Measurements from ENCODE around the gene XKRX. TPM values are rescaled to one million over a fixed set of nuclear protein-coding genes. Genes with fewer than 3 reads are reported as not detected.

The XKRX gene
- polyA plus RNA-seq, 1 of the 3 experiments (the other 2 are of a cell fraction): not detected

DNA sequence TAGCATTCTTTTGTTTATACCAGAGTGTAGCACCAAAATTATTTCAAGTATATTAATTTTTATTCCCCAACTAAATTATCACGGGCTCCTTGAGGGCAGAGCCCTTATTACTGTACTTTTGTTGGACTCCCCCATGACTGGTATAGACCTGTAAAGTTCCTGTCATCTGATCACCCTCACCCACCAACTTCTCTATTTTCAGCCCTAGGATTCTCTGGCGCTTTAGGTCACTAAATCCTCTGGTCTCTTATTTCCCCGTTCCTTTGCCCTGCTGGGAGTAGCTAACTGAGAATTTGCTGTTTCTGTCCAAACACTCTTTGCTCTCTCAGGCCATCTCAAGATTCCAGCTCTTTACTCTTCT, 3.2 kb upstream of the XKRX start:
- no peak for TF ChIP-seq EZH2phosphoT487 (IDR thresholded peaks at IDR 0.05; ENCODE audit: borderline replicate concordance, low read depth)
- TF ChIP-seq, protein P1, sequence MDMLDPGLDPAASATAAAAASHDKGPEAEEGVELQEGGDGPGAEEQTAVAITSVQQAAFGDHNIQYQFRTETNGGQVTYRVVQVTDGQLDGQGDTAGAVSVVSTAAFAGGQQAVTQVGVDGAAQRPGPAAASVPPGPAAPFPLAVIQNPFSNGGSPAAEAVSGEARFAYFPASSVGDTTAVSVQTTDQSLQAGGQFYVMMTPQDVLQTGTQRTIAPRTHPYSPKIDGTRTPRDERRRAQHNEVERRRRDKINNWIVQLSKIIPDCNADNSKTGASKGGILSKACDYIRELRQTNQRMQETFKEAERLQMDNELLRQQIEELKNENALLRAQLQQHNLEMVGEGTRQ (IDR thresholded peaks at IDR 0.05; ENCODE audit: borderline replicate concordance, low read depth, low read length): no peak
- no peak for TF ChIP-seq FOXJ3 (CRISPR knock-in tag; IDR thresholded peaks at IDR 0.05)
- no peak for TF ChIP-seq TEAD4 (IDR thresholded peaks at IDR 0.05; ENCODE audit: borderline replicate concordance, insufficient read depth)
- TF ChIP-seq JUND (IDR thresholded peaks at IDR 0.05): no peak
- no peak for TF ChIP-seq MEF2A (IDR thresholded peaks at IDR 0.05; ENCODE audit: borderline replicate concordance, low read depth)
- TF ChIP-seq, protein P2, sequence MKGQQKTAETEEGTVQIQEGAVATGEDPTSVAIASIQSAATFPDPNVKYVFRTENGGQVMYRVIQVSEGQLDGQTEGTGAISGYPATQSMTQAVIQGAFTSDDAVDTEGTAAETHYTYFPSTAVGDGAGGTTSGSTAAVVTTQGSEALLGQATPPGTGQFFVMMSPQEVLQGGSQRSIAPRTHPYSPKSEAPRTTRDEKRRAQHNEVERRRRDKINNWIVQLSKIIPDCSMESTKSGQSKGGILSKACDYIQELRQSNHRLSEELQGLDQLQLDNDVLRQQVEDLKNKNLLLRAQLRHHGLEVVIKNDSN (IDR thresholded peaks at IDR 0.05; ENCODE audit: borderline replicate concordance, low read depth): no peak
- TF ChIP-seq SIN3A (IDR thresholded peaks at IDR 0.05; ENCODE audit: borderline replicate concordance, low read depth, low read length): no peak
- no peak for TF ChIP-seq GABPA (IDR thresholded peaks at IDR 0.05; ENCODE audit: low read depth)
- TF ChIP-seq FOXM1 (IDR thresholded peaks at IDR 0.05; ENCODE audit: low read depth): no peak
- no peak for TF ChIP-seq TAF1 (IDR thresholded peaks at IDR 0.05; ENCODE audit: borderline replicate concordance, low read depth, low read length)
- TF ChIP-seq, protein P3, sequence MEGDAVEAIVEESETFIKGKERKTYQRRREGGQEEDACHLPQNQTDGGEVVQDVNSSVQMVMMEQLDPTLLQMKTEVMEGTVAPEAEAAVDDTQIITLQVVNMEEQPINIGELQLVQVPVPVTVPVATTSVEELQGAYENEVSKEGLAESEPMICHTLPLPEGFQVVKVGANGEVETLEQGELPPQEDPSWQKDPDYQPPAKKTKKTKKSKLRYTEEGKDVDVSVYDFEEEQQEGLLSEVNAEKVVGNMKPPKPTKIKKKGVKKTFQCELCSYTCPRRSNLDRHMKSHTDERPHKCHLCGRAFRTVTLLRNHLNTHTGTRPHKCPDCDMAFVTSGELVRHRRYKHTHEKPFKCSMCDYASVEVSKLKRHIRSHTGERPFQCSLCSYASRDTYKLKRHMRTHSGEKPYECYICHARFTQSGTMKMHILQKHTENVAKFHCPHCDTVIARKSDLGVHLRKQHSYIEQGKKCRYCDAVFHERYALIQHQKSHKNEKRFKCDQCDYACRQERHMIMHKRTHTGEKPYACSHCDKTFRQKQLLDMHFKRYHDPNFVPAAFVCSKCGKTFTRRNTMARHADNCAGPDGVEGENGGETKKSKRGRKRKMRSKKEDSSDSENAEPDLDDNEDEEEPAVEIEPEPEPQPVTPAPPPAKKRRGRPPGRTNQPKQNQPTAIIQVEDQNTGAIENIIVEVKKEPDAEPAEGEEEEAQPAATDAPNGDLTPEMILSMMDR (IDR thresholded peaks at IDR 0.05): no peak
- H2AFZ ChIP-seq (ENCODE audit: low read depth): no peak overlapping the region

GRCh38 chrX:100931218-100931924, 2.7 kb upstream of the XKRX start:
- POLR2A ChIA-PET: no interaction called here

More for the DNA sequence above, 3.2 kb upstream of the XKRX start:
- H3K4me1 ChIP-seq (ENCODE audit: control insufficient read depth in 1 of 2, insufficient read depth in 2 of 2, low read depth in 1 of 2, low read length in 1 of 2): peaks cover 0 to 2% of the 10 kb centered on the region in 2 experiments; a peak in 1 of 4 replicates
- H3K9me2 ChIP-seq: no peaks in the 10 kb centered on the region
- H3K4me2 ChIP-seq: no peak overlapping the region
- DNase-seq: no peak
- no peak overlapping the region for H3K4me3 ChIP-seq (ENCODE audit: low read depth in 2 of 2, low read length in 1 of 2)
- H3K36me3 ChIP-seq (replicated peaks in 1 of 2; ENCODE audit: control insufficient read depth in 1 of 2, insufficient read depth in 2 of 2, low read length in 1 of 2): no peaks in the 10 kb centered on the region
- no peak overlapping the region for H3K9ac ChIP-seq
- no peaks in the 10 kb centered on the region for H3K79me2 ChIP-seq (ENCODE audit: insufficient read depth)
- POLR2A ChIA-PET: no interaction called here
- H3F3A ChIP-seq (replicated peaks; ENCODE audit: insufficient read depth): no peaks in the 10 kb centered on the region
- H3K9me3 ChIP-seq: no peaks in the 10 kb centered on the region
- CTCF ChIA-PET: interaction anchor here (0.9 kb wide), 1 partner anchor 276 kb away, joined by 3 read pairs; no protein-coding TSS in a partner anchor
- H3K27me3 ChIP-seq (ENCODE audit: insufficient read depth): no peaks in the 10 kb centered on the region
- no peaks in the 10 kb centered on the region for H4K20me1 ChIP-seq (ENCODE audit: insufficient read depth)
- 30% methylated on average over 3 of the region's 3 CpGs for WGBS (ENCODE audit: low lambda C conversion rate)
- H3K27ac ChIP-seq (ENCODE audit: low read depth in 2 of 2, low read length in 1 of 2): no peak overlapping the region

More at GRCh38 chrX:100931218-100931924, 2.7 kb upstream of the XKRX start:
- no peak overlapping the region for H3K4me3 ChIP-seq (ENCODE audit: low read depth in 2 of 2, low read length in 1 of 2)
- WGBS (ENCODE audit: low lambda C conversion rate): 32% methylated on average over 4 of the region's 4 CpGs
- H3K9me2 ChIP-seq: no peaks in the 10 kb centered on the region
- H3K4me1 ChIP-seq (ENCODE audit: control insufficient read depth in 1 of 2, insufficient read depth in 2 of 2, low read depth in 1 of 2, low read length in 1 of 2): peaks cover 0 to 2% of the 10 kb centered on the region in 2 experiments; a peak in 1 of 4 replicates
- TF ChIP-seq SMC3 (IDR thresholded peaks at IDR 0.05; ENCODE audit: low read depth, low read length) (no peak), CHD2 (IDR thresholded peaks at IDR 0.05; ENCODE audit: low read length, partially characterized antibody) (no peak), TAF1 (IDR thresholded peaks at IDR 0.05; ENCODE audit: borderline replicate concordance, low read depth, low read length) (no peak), POLR2AphosphoS5 (IDR thresholded peaks at IDR 0.05; ENCODE audit: low read depth, low read length) (no peak), NFIC (IDR thresholded peaks at IDR 0.05; ENCODE audit: borderline replicate concordance) (no peak), YY1 (IDR thresholded peaks at IDR 0.05; ENCODE audit: low read depth) (no peak), MXI1 (IDR thresholded peaks at IDR 0.05; ENCODE audit: low read depth, low read length) (no peak)
- TF ChIP-seq, protein P4, sequence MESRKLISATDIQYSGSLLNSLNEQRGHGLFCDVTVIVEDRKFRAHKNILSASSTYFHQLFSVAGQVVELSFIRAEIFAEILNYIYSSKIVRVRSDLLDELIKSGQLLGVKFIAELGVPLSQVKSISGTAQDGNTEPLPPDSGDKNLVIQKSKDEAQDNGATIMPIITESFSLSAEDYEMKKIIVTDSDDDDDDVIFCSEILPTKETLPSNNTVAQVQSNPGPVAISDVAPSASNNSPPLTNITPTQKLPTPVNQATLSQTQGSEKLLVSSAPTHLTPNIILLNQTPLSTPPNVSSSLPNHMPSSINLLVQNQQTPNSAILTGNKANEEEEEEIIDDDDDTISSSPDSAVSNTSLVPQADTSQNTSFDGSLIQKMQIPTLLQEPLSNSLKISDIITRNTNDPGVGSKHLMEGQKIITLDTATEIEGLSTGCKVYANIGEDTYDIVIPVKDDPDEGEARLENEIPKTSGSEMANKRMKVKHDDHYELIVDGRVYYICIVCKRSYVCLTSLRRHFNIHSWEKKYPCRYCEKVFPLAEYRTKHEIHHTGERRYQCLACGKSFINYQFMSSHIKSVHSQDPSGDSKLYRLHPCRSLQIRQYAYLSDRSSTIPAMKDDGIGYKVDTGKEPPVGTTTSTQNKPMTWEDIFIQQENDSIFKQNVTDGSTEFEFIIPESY (IDR thresholded peaks at IDR 0.05; ENCODE audit: borderline replicate concordance, low read depth): no peak
- TF ChIP-seq, protein P2 (IDR thresholded peaks at IDR 0.05; ENCODE audit: borderline replicate concordance, low read depth): no peak
- H3K4me2 ChIP-seq: no peak overlapping the region
- H4K20me1 ChIP-seq (ENCODE audit: insufficient read depth): no peaks in the 10 kb centered on the region
- DNase-seq: no peak
- no peak overlapping the region for H2AFZ ChIP-seq (ENCODE audit: low read depth)
- no peaks in the 10 kb centered on the region for H3K79me2 ChIP-seq (ENCODE audit: insufficient read depth)
- no peaks in the 10 kb centered on the region for H3K9me3 ChIP-seq
- no peaks in the 10 kb centered on the region for H3K27me3 ChIP-seq (ENCODE audit: insufficient read depth)
- H3K36me3 ChIP-seq (replicated peaks in 1 of 2; ENCODE audit: control insufficient read depth in 1 of 2, insufficient read depth in 2 of 2, low read length in 1 of 2): no peaks in the 10 kb centered on the region
- no peaks in the 10 kb centered on the region for H3F3A ChIP-seq (replicated peaks; ENCODE audit: insufficient read depth)
- no peak overlapping the region for H3K9ac ChIP-seq
- H3K27ac ChIP-seq (ENCODE audit: low read depth in 2 of 2, low read length in 1 of 2): no peak overlapping the region
- CTCF ChIA-PET: interaction anchor here (0.9 kb wide), 1 partner anchor 276 kb away, joined by 3 read pairs; no protein-coding TSS in a partner anchor
